Airway epithelial cell (primary cell): ENCODE data around the gene APOBEC3H. TPM values are rescaled to one million over a fixed set of nuclear protein-coding genes. Genes with fewer than 3 reads are reported as not detected.

Experiments used
- total RNA-seq: library from RNA; depleted of rRNA; stranded (reverse); fragments of >200 nt; gene quantifications from 2 replicates; pipeline ENCODE4 v1.2.3, GENCODE V29; 2015

Gene APOBEC3H
- total RNA-seq = 0.28 TPM in 1 of 2 replicates, not detected in the other

GRCh38 chr22:39097098-39098020, at the start of gene APOBEC3H:
TSS of gene APOBEC3H (plus strand) at chr22:39097244. CDS start at chr22:39100279, 3,035 bp downstream.

GRCh38 chr22:39077026-39077840, 19.8 kb upstream of the APOBEC3H start, which contains the start of gene APOBEC3G:
TSS of gene APOBEC3G (plus strand) at chr22:39077275. CDS start at chr22:39077362, 87 bp downstream.

GRCh38 chr22:39152511-39153219, 55.6 kb downstream of the APOBEC3H start, which contains the start of gene CBX7:
TSS of gene CBX7 (minus strand) at chr22:39152680. CDS start at chr22:39152444, 236 bp downstream.

Other genes starting within 250 kb of the APOBEC3H start
- 12.4 and 19.2 TPM in 2 replicates for gene CBX6, start 225.0 kb upstream of the APOBEC3H start, total RNA-seq
- gene APOBEC3A, start 139.6 kb upstream of the APOBEC3H start, total RNA-seq = 0.49 TPM in 1 of 2 replicates, not detected in the other
- 0.70 and 1.3 TPM in 2 replicates for gene APOBEC3B, start 114.9 kb upstream of the APOBEC3H start, total RNA-seq
- gene APOBEC3C, start 83.0 kb upstream of the APOBEC3H start, total RNA-seq = 18.8 and 27.0 TPM in 2 replicates
- 0.14 TPM in 1 of 2 replicates, not detected in the other for gene APOBEC3D, start 76.1 kb upstream of the APOBEC3H start, total RNA-seq
- gene APOBEC3F, start 56.4 kb upstream of the APOBEC3H start, total RNA-seq = 2.1 and 4.2 TPM in 2 replicates
- 0.56 and 2.0 TPM in 2 replicates for gene APOBEC3G, start 20.0 kb upstream of the APOBEC3H start, total RNA-seq
- 0.09 and 0.21 TPM in 2 replicates for gene CBX7, start 55.4 kb downstream of the APOBEC3H start, total RNA-seq
- 3.0 and 3.3 TPM in 2 replicates for gene PDGFB, start 147.7 kb downstream of the APOBEC3H start, total RNA-seq
- 2,280 and 2,292 TPM in 2 replicates for gene RPL3, start 222.4 kb downstream of the APOBEC3H start, total RNA-seq